T-helper 2 cell treated with Interferon-gamma antibody and Interleukin-4, amounts not matched to agents 5 μg/mL and 100 μg/mL, for 36 hours (primary cell): ENCODE data around the gene SLC5A9.
A peak's percentile ranks its signal among the peaks of the same experiment; 100 is the strongest.

Experiments used
- DNase-seq: peaks from one replicate; pipeline ENCODE4 v3.0.0; 2021; ENCODE audit warnings: low spot score
- H3K27ac Mint-ChIP-seq: one replicate; pipeline ENCODE4 v1.8.0; 2021; ENCODE audit warnings: mild to moderate bottlenecking, mixed read lengths
- H3K27me3 Mint-ChIP-seq: one replicate; pipeline ENCODE4 v1.8.0; 2021; ENCODE audit warnings: low read depth, mixed read lengths
- H3K36me3 Mint-ChIP-seq: one replicate; pipeline ENCODE4 v1.8.0; 2021; ENCODE audit warnings: low read depth, mixed read lengths
- H3K4me1 Mint-ChIP-seq: one replicate; pipeline ENCODE4 v1.8.0; 2021; ENCODE audit warnings: low read depth, mixed read lengths
- H3K4me3 Mint-ChIP-seq: one replicate; pipeline ENCODE4 v1.8.0; 2022; ENCODE audit warnings: mild to moderate bottlenecking, moderate library complexity, mixed read lengths
- H3K9me3 Mint-ChIP-seq: one replicate; pipeline ENCODE4 v1.8.0; 2021; ENCODE audit warnings: mixed read lengths

Gene SLC5A9

GRCh38 chr1:48219803-48220202, 2.7 kb upstream of the SLC5A9 start:
- Mint-ChIP-seq H3K9me3 (no peaks in the 10 kb centered on the region), H3K4me3 (no peak overlapping the region), H3K27ac (no peak overlapping the region), H3K27me3 (peaks cover 4% of the 10 kb centered on the region), H3K36me3 (no peaks in the 10 kb centered on the region), H3K4me1 (no peaks in the 10 kb centered on the region)
- no peak for DNase-seq

- no peak overlapping the region for H3K4me3 Mint-ChIP-seq
- H3K27ac Mint-ChIP-seq, result no peak overlapping the region
- H3K4me1 Mint-ChIP-seq, result no peaks in the 10 kb centered on the region
- DNase-seq, result no peak
- no peaks in the 10 kb centered on the region for H3K9me3 Mint-ChIP-seq
- H3K27me3 Mint-ChIP-seq, result peaks cover 4% of the 10 kb centered on the region
- H3K36me3 Mint-ChIP-seq, result no peaks in the 10 kb centered on the region
Observed at GRCh38 chr1:48221122-48221521, 1.4 kb upstream of the SLC5A9 start.

- no peak for DNase-seq
- peaks cover 4% of the 10 kb centered on the region for H3K27me3 Mint-ChIP-seq
- no peaks in the 10 kb centered on the region for H3K36me3 Mint-ChIP-seq
- H3K27ac Mint-ChIP-seq, result no peak overlapping the region
- H3K4me1 Mint-ChIP-seq, result no peaks in the 10 kb centered on the region
- H3K9me3 Mint-ChIP-seq, result no peaks in the 10 kb centered on the region
- no peak overlapping the region for H3K4me3 Mint-ChIP-seq
Observed at GRCh38 chr1:48221657-48222056, 859 bp upstream of the SLC5A9 start.

GRCh38 chr1:48223366-48224240, 1.1 kb downstream of the SLC5A9 start:
- Mint-ChIP-seq H3K9me3 (no peaks in the 10 kb centered on the region), H3K27me3 (peaks cover 3% of the 10 kb centered on the region), H3K4me3 (no peak overlapping the region), H3K27ac (no peak overlapping the region), H3K4me1 (peaks cover 2% of the 10 kb centered on the region), H3K36me3 (no peaks in the 10 kb centered on the region)
- no peak for DNase-seq

- H3K4me1 Mint-ChIP-seq, result peaks cover 2% of the 10 kb centered on the region
- H3K27me3 Mint-ChIP-seq, result no peaks in the 10 kb centered on the region
- no peaks in the 10 kb centered on the region for H3K9me3 Mint-ChIP-seq
- no peak for DNase-seq
- H3K36me3 Mint-ChIP-seq, result no peaks in the 10 kb centered on the region
- no peak overlapping the region for H3K4me3 Mint-ChIP-seq
- no peak overlapping the region for H3K27ac Mint-ChIP-seq
Observed at GRCh38 chr1:48224791-48225190, 2.3 kb downstream of the SLC5A9 start.

GRCh38 chr1:48225579-48225978, 3.1 kb downstream of the SLC5A9 start:
- no peaks in the 10 kb centered on the region for H3K36me3 Mint-ChIP-seq
- no peak overlapping the region for H3K27ac Mint-ChIP-seq
- DNase-seq, result no peak
- no peak overlapping the region for H3K4me3 Mint-ChIP-seq
- peaks cover 2% of the 10 kb centered on the region for H3K4me1 Mint-ChIP-seq
- H3K9me3 Mint-ChIP-seq, result no peaks in the 10 kb centered on the region
- H3K27me3 Mint-ChIP-seq, result no peaks in the 10 kb centered on the region

- Mint-ChIP-seq H3K36me3 (no peaks in the 10 kb centered on the region), H3K4me3 (no peak overlapping the region), H3K9me3 (no peaks in the 10 kb centered on the region), H3K4me1 (peaks cover 2% of the 10 kb centered on the region), H3K27me3 (no peaks in the 10 kb centered on the region), H3K27ac (no peak overlapping the region)
- no peak for DNase-seq
Observed at GRCh38 chr1:48227165-48228013, 4.9 kb downstream of the SLC5A9 start.

GRCh38 chr1:48228156-48228555, 5.6 kb downstream of the SLC5A9 start:
- Mint-ChIP-seq H3K27me3 (no peaks in the 10 kb centered on the region), H3K4me1 (peaks cover 2% of the 10 kb centered on the region), H3K9me3 (no peaks in the 10 kb centered on the region), H3K36me3 (no peaks in the 10 kb centered on the region), H3K4me3 (no peak overlapping the region), H3K27ac (no peak overlapping the region)
- no peak for DNase-seq

GRCh38 chr1:48229317-48229716, 6.8 kb downstream of the SLC5A9 start:
- DNase-seq, result no peak
- H3K27me3 Mint-ChIP-seq, result no peaks in the 10 kb centered on the region
- H3K36me3 Mint-ChIP-seq, result no peaks in the 10 kb centered on the region
- H3K27ac Mint-ChIP-seq, result no peak overlapping the region
- peaks cover 2% of the 10 kb centered on the region for H3K4me1 Mint-ChIP-seq
- no peak overlapping the region for H3K4me3 Mint-ChIP-seq
- H3K9me3 Mint-ChIP-seq, result no peaks in the 10 kb centered on the region

- no peak for DNase-seq
- Mint-ChIP-seq H3K36me3 (no peaks in the 10 kb centered on the region), H3K27ac (no peak overlapping the region), H3K4me1 (peaks cover 2% of the 10 kb centered on the region), H3K27me3 (no peaks in the 10 kb centered on the region), H3K9me3 (no peaks in the 10 kb centered on the region), H3K4me3 (peak overlapping the region; percentile 8)
Observed at GRCh38 chr1:48230236-48230635, 7.7 kb downstream of the SLC5A9 start.

GRCh38 chr1:48232722-48233121, 10.2 kb downstream of the SLC5A9 start:
- Mint-ChIP-seq H3K4me3 (no peak overlapping the region), H3K36me3 (no peaks in the 10 kb centered on the region), H3K27ac (no peak overlapping the region), H3K4me1 (peaks cover 2% of the 10 kb centered on the region), H3K9me3 (no peaks in the 10 kb centered on the region), H3K27me3 (no peaks in the 10 kb centered on the region)
- no peak for DNase-seq

- Mint-ChIP-seq H3K36me3 (no peaks in the 10 kb centered on the region), H3K4me3 (no peak overlapping the region), H3K27ac (no peak overlapping the region), H3K27me3 (no peaks in the 10 kb centered on the region), H3K9me3 (no peaks in the 10 kb centered on the region), H3K4me1 (no peaks in the 10 kb centered on the region)
- DNase-seq, result no peak
Observed at GRCh38 chr1:48233666-48234485, 11.4 kb downstream of the SLC5A9 start.

- no peak for DNase-seq
- H3K9me3 Mint-ChIP-seq, result no peaks in the 10 kb centered on the region
- no peaks in the 10 kb centered on the region for H3K4me1 Mint-ChIP-seq
- no peaks in the 10 kb centered on the region for H3K36me3 Mint-ChIP-seq
- H3K4me3 Mint-ChIP-seq, result no peak overlapping the region
- H3K27ac Mint-ChIP-seq, result no peak overlapping the region
- H3K27me3 Mint-ChIP-seq, result peaks cover 1% of the 10 kb centered on the region
Observed at GRCh38 chr1:48235652-48236051, 13.1 kb downstream of the SLC5A9 start.
